ENCODE measurements around the gene MT1B.

DNA sequence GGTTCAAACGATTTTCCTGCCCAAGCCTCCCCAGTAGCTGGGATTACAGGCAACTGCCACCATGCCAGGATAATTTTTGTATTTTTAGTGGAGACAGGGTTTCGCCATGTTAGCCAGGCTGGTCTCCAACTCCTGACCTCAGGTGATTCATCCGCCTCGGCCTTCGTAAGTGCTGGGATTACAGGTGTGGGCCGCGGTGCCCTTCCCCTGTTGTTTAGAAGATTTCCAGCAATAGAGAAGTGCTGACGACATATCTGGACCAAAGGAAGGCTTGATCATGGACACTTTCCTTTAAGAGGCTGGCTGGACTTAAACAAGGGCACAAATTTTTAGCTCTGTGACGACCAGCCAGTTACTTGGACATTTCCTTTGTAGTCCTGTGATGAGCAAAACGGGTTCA, 20.5 kb upstream of the MT1B start:
- TF ChIP-seq NFATC3 (IDR thresholded peaks at IDR 0.05), result no peak
- no peak for TF ChIP-seq EZH2 (IDR thresholded peaks at IDR 0.05; ENCODE audit: borderline replicate concordance, low read depth, low read length)
- TF ChIP-seq JUND (IDR thresholded peaks at IDR 0.05; ENCODE audit: borderline replicate concordance, low read depth, low read length), result no peak
- no peak for TF ChIP-seq JUND (tag; IDR thresholded peaks at IDR 0.05; ENCODE audit: borderline replicate concordance, low read depth, low read length)
- TF ChIP-seq ELF1 (tag; IDR thresholded peaks at IDR 0.05), result no peak
